GM19099 (cell line): ENCODE results near the gene TEX48.

Source experiments
- POLR2A ChIP-seq: IDR thresholded peaks from 3 replicates; pipeline ENCODE4 v1.6.1; 2011; ENCODE audit warnings: low read depth; ENCODE audit not compliant: insufficient read length; ENCODE audit errors: extremely low read depth

The TEX48 gene

DNA sequence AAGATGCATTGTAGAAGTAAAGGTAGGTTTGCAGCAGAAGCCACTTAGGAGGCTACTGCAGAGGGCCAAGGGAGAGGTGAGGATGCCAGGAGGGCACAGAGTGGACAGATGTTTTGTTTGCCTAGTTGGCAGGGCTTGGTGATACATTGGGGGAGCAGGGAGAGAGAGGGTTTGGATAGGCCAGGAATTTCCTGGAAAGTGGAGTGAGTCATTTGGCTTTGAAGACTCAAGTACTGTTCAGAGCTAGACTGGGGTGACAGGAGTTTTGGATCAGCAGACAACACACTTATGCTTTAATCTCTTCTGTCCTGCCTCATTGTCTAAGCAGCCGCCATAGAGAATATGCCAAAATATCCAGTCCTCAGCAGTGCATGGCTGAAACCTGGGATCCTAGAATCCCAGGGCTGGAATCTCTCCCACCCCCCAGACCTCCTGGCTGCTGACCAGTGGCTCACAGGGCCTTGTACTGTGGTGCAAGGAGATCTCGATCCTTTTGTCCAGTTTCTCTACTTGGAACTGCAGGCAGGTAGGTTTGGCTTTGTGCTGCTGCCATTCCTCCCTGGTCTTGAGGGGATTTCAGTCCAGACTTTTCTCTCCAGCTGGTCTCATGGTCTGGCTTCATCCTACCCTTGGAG, 59.9 kb downstream of the TEX48 start:
- TF ChIP-seq POLR2A, result no peak

- TF ChIP-seq POLR2A, result no peak
These were observed 60.4 kb downstream of the TEX48 start for GRCh38 chr9:114621561-114621960.

DNA sequence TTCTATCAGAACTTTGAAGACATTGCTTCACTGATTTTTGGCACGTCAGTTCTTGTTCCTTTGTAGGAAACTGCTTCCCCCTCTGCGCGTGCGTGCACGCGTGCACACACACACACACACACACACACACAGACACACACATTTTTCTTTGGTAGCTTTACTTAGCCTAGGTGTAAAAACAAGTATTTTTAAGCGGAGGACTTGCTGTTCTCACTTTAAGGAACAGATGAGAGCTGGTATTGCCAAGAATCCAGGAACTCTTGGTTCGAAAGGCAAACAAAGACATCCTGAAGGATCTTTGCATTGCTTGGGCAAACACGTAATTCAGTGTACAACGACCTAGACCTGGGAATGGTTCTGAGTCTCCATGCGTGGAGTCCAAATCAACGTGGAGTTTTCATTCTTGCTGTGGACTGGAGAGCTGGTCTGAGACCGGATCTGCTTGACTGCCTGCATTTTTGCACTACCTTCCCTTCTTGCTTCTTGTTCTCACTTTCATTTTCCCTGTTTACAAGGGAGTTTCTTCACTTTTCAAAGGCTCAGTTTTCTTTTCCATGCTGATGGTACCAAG, 62.7 kb downstream of the TEX48 start:
- TF ChIP-seq POLR2A, result no peak

DNA sequence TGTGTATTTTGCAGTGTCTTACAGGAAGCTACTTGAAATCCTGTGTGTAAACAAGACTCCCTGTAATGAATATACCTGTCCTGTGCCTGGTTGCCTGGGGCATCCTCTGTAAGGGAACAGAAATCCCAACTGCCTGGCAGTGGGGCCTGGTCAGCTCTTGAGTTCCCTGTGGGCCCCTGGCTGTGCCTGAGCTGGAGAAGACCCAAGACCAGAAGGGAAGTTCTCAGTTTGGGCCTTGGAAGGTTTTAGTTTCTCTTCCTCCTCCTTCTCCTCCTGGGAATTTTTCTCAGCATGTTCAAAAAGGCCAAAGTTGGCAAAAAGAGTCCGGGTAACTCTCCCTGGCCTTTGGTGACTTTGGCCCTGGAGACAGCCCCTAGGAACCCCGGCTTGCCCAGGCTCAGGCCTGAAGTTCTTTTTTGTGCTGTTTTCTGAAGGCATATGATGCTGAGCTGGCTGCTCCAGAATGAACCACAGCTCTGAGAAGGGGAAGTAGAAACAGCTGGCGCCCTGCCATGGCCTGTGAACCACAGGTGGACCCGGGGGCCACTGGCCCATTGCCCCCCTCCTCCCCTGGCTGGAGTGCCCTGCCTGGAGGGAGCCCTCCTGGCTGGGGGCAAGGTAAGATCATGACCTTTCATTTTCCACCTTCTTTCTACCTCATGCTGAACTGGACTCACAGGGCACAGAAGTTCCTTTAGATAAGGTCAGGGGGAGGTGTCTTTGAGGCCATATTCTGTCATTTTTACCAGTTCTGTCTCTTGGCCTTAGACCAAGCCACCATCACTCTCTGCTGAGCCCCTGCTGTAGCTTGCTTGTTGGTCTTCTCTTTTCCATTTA, 65.1 kb downstream of the TEX48 start:
- TF ChIP-seq POLR2A, result peak; percentile 21
